ENCODE results near the gene TMEM131.
"Not testable (repeated sequence)": the region's sequence is repeated elsewhere in the genome, so short reads cannot be mapped to it uniquely, and the experiment has no call there.

The TMEM131 gene

GRCh38 chr2:97901862-97902261, 93.9 kb downstream of the TMEM131 start:
- Histone ChIP-seq H3K27me3 (replicated peaks; ENCODE audit: control insufficient read depth, insufficient read depth, low read length) (no peaks in the 10 kb centered on the region), H3K36me3 (ENCODE audit: control insufficient read depth, insufficient read depth, low read length) (no peaks in the 10 kb centered on the region; the same call in 1 of the 2 replicates), H3K4me3 (replicated peaks; ENCODE audit: low read depth, low read length) (no peak overlapping the region)
- no peak for DNase-seq (ENCODE audit: extremely low read depth, insufficient read length)
- no peak for TF ChIP-seq CTCF (IDR thresholded peaks at IDR 0.05; ENCODE audit: insufficient read depth, low read length, poor library complexity, severe bottlenecking)

GRCh38 chr2:97900806-97901205, 94.9 kb downstream of the TMEM131 start:
- Histone ChIP-seq H3K4me3 (replicated peaks; ENCODE audit: low read depth, low read length) (no peak overlapping the region), H3K36me3 (ENCODE audit: control insufficient read depth, insufficient read depth, low read length) (no peaks in the 10 kb centered on the region), H3K27me3 (replicated peaks; ENCODE audit: control insufficient read depth, insufficient read depth, low read length) (no peaks in the 10 kb centered on the region)
- no peak for TF ChIP-seq CTCF (IDR thresholded peaks at IDR 0.05; ENCODE audit: insufficient read depth, low read length, poor library complexity, severe bottlenecking)
- no peak for DNase-seq (ENCODE audit: extremely low read depth, insufficient read length)

- not testable (repeated sequence) for DNase-seq (ENCODE audit: extremely low read depth, insufficient read length); H3K4me3 ChIP-seq (replicated peaks; ENCODE audit: low read depth, low read length); H3K36me3 ChIP-seq (ENCODE audit: control insufficient read depth, insufficient read depth, low read length); H3K27me3 ChIP-seq (replicated peaks; ENCODE audit: control insufficient read depth, insufficient read depth, low read length)
Observed at GRCh38 chr2:97893042-97893441, 102.7 kb downstream of the TMEM131 start.

GRCh38 chr2:97891611-97892010, 104.1 kb downstream of the TMEM131 start:
- no peaks in the 10 kb centered on the region for H3K27me3 ChIP-seq (replicated peaks; ENCODE audit: control insufficient read depth, insufficient read depth, low read length)

GRCh38 chr2:97889156-97889555, 106.6 kb downstream of the TMEM131 start:
- no peaks in the 10 kb centered on the region for H3K27me3 ChIP-seq (replicated peaks; ENCODE audit: control insufficient read depth, insufficient read depth, low read length)
- no peak for DNase-seq (ENCODE audit: extremely low read depth, insufficient read length)
- TF ChIP-seq CTCF (IDR thresholded peaks at IDR 0.05; ENCODE audit: insufficient read depth, low read length, poor library complexity, severe bottlenecking), result no peak
- H3K4me3 ChIP-seq (replicated peaks; ENCODE audit: low read depth, low read length), result no peak overlapping the region
- H3K36me3 ChIP-seq (ENCODE audit: control insufficient read depth, insufficient read depth, low read length), result peaks cover 11% of the 10 kb centered on the region

More at GRCh38 chr2:97891611-97892010, 104.1 kb downstream of the TMEM131 start:
- no peak for DNase-seq (ENCODE audit: extremely low read depth, insufficient read length)
- Histone ChIP-seq H3K36me3 (ENCODE audit: control insufficient read depth, insufficient read depth, low read length) (peaks cover 7% of the 10 kb centered on the region), H3K4me3 (replicated peaks; ENCODE audit: low read depth, low read length) (no peak overlapping the region)
- TF ChIP-seq CTCF (IDR thresholded peaks at IDR 0.05; ENCODE audit: insufficient read depth, low read length, poor library complexity, severe bottlenecking), result no peak

GRCh38 chr2:97885841-97886240, 109.9 kb downstream of the TMEM131 start:
- TF ChIP-seq CTCF (IDR thresholded peaks at IDR 0.05; ENCODE audit: insufficient read depth, low read length, poor library complexity, severe bottlenecking), result no peak
- H3K4me3 ChIP-seq (replicated peaks; ENCODE audit: low read depth, low read length), result no peak overlapping the region
- no peak for DNase-seq (ENCODE audit: extremely low read depth, insufficient read length)
- peaks cover 11% of the 10 kb centered on the region for H3K36me3 ChIP-seq (ENCODE audit: control insufficient read depth, insufficient read depth, low read length)
- H3K27me3 ChIP-seq (replicated peaks; ENCODE audit: control insufficient read depth, insufficient read depth, low read length), result no peaks in the 10 kb centered on the region

All from GM06990 (cell line).